ENCODE results near the gene NFATC3. TPM values are rescaled to one million over a fixed set of nuclear protein-coding genes. Genes with fewer than 3 reads are reported as not detected.

Gene NFATC3
- total RNA-seq, 2 donors from 2014 or later = 51.1 to 56.7 TPM

GRCh38 chr16:68276223-68276622 lies 191.1 kb downstream of the NFATC3 start:
- no peaks in the 10 kb centered on the region for H3K27me3 ChIP-seq (replicated peaks; ENCODE audit: insufficient read depth)
- DNase-seq (ENCODE audit: low spot score) = no peak
- no peak for TF ChIP-seq CTCF (IDR thresholded peaks at IDR 0.05)
- no peaks in the 10 kb centered on the region for H3K9me3 ChIP-seq
- H3K27ac ChIP-seq = peak overlapping the region; percentile 62 to 74
- H3K36me3 ChIP-seq = peaks cover 7% of the 10 kb centered on the region
- ATAC-seq (ENCODE audit: insufficient number of reproducible peaks, low FRiP score, low read depth) = no peak
- peak overlapping the region; percentile 7 for H3K4me3 ChIP-seq
- H3K4me1 ChIP-seq (ENCODE audit: control insufficient read depth in 1 of 2, low read depth in 2 of 2) = peaks cover 23 to 32% of the 10 kb centered on the region in 2 donors

Other genes with a start within 250 kb of the NFATC3 start
- 10 to 100 TPM; 67.5 to 74.7 TPM for gene THAP11, start 243.1 kb upstream of the NFATC3 start, total RNA-seq
- 100 to 1,000 TPM in 1 of 2 donors, 10 to 100 TPM in 1; 79.0 to 172 TPM for gene NUTF2, start 238.4 kb upstream of the NFATC3 start, total RNA-seq
- gene CENPT, start 237.7 kb upstream of the NFATC3 start, total RNA-seq = 10 to 100 TPM; 59.6 to 70.9 TPM
- gene EDC4, start 212.3 kb upstream of the NFATC3 start, total RNA-seq = 10 to 100 TPM; 57.4 to 61.0 TPM
- not detected for gene NRN1L, start 200.5 kb upstream of the NFATC3 start, total RNA-seq
- gene PSKH1, start 192.1 kb upstream of the NFATC3 start, total RNA-seq = 10 to 100 TPM; 24.1 to 36.0 TPM
- gene CTRL, start 153.5 kb upstream of the NFATC3 start, total RNA-seq = 1 to 10 TPM in 1 of 2 donors, under 1 TPM in 1; 0.54 to 2.5 TPM
- 10 to 100 TPM; 19.8 to 52.7 TPM for gene PSMB10, start 148.5 kb upstream of the NFATC3 start, total RNA-seq
- 10 to 100 TPM; 28.1 to 46.6 TPM for gene LCAT, start 141.2 kb upstream of the NFATC3 start, total RNA-seq
- gene SLC12A4, start 116.7 kb upstream of the NFATC3 start, total RNA-seq = 100 to 1,000 TPM; 163 to 168 TPM
- gene DPEP3, start 104.9 kb upstream of the NFATC3 start, total RNA-seq = not detected
- gene DPEP2, start 85.9 kb upstream of the NFATC3 start, total RNA-seq = 1 to 10 TPM in 1 of 2 donors, under 1 TPM in 1; 0.81 to 6.1 TPM
- gene DPEP2NB, start 69.5 kb upstream of the NFATC3 start, total RNA-seq = not detected
- gene DDX28, start 62.1 kb upstream of the NFATC3 start, total RNA-seq = 1 to 10 TPM; 5.4 to 5.8 TPM
- gene DUS2, start 62.1 kb upstream of the NFATC3 start, total RNA-seq = 1 to 10 TPM; 5.3 to 8.4 TPM
- gene ESRP2, start 150.8 kb downstream of the NFATC3 start, total RNA-seq = 1 to 10 TPM; 2.0 to 9.1 TPM
- 10 to 100 TPM; 17.8 to 34.9 TPM for gene PLA2G15, start 160.0 kb downstream of the NFATC3 start, total RNA-seq
- 100 to 1,000 TPM in 1 of 2 donors, 10 to 100 TPM in 1; 92.1 to 125 TPM for gene SLC7A6, start 179.2 kb downstream of the NFATC3 start, total RNA-seq
- 10 to 100 TPM; 15.6 to 22.6 TPM for gene SLC7A6OS, start 225.6 kb downstream of the NFATC3 start, total RNA-seq
- 10 to 100 TPM; 46.6 to 74.2 TPM for gene PRMT7, start 225.6 kb downstream of the NFATC3 start, total RNA-seq

All from thoracic aorta (tissue), 2 donors.